ENCODE results near the gene RPL41. TPM values are rescaled to one million over a fixed set of nuclear protein-coding genes. Genes with fewer than 3 reads are reported as not detected.

Gene RPL41
- total RNA-seq, 2 donors from 2014 or later: 923 to 1,490 TPM

DNA sequence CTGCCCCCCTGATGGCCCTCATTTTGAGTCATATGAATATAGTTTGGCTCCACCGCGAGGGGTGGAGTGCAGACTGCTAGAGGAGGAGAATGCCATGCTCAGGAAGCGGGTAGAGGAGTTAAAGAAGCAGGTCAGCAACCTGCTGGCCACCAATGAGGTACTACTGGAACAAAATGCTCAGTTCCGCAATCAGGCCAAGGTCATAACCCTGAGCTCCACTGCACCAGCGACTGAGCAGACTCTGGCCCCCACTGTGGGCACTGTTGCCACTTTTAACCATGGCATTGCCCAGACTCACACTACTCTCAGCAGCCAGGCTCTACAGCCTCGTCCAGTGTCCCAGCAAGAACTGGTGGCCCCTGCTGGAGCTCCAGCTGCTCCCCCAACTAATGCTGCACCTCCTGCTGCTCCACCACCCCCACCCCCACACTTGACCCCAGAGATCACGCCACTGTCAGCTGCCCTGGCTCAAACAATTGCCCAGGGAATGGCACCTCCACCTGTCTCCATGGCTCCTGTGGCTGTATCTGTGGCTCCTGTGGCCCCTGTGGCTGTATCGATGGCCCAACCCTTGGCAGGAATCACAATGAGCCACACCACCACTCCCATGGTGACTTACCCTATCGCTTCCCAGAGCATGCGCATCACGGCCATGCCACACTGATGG lies 4.9 kb downstream of the RPL41 start:
- Histone ChIP-seq H3K36me3 (peaks cover 12% of the 10 kb centered on the region), H3K9me3 (no peaks in the 10 kb centered on the region), H3K27ac (no peak overlapping the region), H3K4me3 (no peak overlapping the region), H3K4me1 (ENCODE audit: control insufficient read depth in 1 of 2, low read depth in 2 of 2) (peaks cover 9 to 31% of the 10 kb centered on the region in 2 donors), H3K27me3 (replicated peaks; ENCODE audit: insufficient read depth) (no peaks in the 10 kb centered on the region)
- DNase-seq (ENCODE audit: low spot score): no peak
- TF ChIP-seq, protein P1, sequence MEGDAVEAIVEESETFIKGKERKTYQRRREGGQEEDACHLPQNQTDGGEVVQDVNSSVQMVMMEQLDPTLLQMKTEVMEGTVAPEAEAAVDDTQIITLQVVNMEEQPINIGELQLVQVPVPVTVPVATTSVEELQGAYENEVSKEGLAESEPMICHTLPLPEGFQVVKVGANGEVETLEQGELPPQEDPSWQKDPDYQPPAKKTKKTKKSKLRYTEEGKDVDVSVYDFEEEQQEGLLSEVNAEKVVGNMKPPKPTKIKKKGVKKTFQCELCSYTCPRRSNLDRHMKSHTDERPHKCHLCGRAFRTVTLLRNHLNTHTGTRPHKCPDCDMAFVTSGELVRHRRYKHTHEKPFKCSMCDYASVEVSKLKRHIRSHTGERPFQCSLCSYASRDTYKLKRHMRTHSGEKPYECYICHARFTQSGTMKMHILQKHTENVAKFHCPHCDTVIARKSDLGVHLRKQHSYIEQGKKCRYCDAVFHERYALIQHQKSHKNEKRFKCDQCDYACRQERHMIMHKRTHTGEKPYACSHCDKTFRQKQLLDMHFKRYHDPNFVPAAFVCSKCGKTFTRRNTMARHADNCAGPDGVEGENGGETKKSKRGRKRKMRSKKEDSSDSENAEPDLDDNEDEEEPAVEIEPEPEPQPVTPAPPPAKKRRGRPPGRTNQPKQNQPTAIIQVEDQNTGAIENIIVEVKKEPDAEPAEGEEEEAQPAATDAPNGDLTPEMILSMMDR (IDR thresholded peaks at IDR 0.05): no peak
- no peak for ATAC-seq (ENCODE audit: insufficient number of reproducible peaks, low FRiP score, low read depth)

GRCh38 chr12:56122637-56123036 lies 6.2 kb downstream of the RPL41 start:
- TF ChIP-seq, protein P1 (IDR thresholded peaks at IDR 0.05): no peak
- no peaks in the 10 kb centered on the region for H3K27me3 ChIP-seq (replicated peaks; ENCODE audit: insufficient read depth)
- ATAC-seq (ENCODE audit: insufficient number of reproducible peaks, low FRiP score, low read depth) (no peak), DNase-seq (ENCODE audit: low spot score) (no peak)
- H3K36me3 ChIP-seq: peaks cover 12% of the 10 kb centered on the region
- H3K9me3 ChIP-seq: no peaks in the 10 kb centered on the region
- no peak overlapping the region for H3K4me3 ChIP-seq
- no peak overlapping the region for H3K27ac ChIP-seq
- peaks cover 19 to 42% of the 10 kb centered on the region in 2 donors for H3K4me1 ChIP-seq (ENCODE audit: control insufficient read depth in 1 of 2, low read depth in 2 of 2)

GRCh38 chr12:56124133-56124532 lies 7.7 kb downstream of the RPL41 start:
- H3K4me3 ChIP-seq: no peak overlapping the region
- TF ChIP-seq, protein P1 (IDR thresholded peaks at IDR 0.05): no peak
- H3K4me1 ChIP-seq (ENCODE audit: control insufficient read depth in 1 of 2, low read depth in 2 of 2): peaks cover 13 to 32% of the 10 kb centered on the region in 2 donors
- no peaks in the 10 kb centered on the region for H3K27me3 ChIP-seq (replicated peaks; ENCODE audit: insufficient read depth)
- DNase-seq (ENCODE audit: low spot score) (no peak), ATAC-seq (ENCODE audit: insufficient number of reproducible peaks, low FRiP score, low read depth) (no peak)
- H3K36me3 ChIP-seq: peaks cover 12% of the 10 kb centered on the region
- no peaks in the 10 kb centered on the region for H3K9me3 ChIP-seq
- no peak overlapping the region for H3K27ac ChIP-seq

DNA sequence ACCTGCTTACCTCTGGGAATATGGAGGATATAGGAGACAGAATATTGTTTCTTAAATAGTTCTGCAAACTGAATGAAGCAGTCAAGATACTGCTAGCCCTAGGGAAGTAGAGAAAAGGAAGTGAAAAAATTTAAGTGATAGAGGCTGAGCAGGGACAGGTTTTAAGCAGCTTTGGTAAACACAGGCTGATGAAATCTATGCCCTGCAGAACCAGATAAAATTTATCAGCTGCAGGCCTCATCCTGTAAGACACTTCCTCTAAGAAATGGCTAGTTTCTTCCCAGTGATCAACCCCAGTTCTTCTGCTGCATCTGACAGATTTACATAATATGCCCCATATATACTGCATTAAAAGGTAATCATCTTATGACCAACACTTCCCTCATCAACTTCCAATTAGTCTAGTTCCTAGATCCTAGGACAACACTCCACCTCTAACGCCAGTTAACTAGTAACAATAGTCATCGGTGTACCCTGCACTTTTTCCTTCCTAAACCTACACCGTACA lies 10.4 kb downstream of the RPL41 start:
- Histone ChIP-seq H3K4me1 (ENCODE audit: control insufficient read depth in 1 of 2, low read depth in 2 of 2) (peaks cover 21 to 34% of the 10 kb centered on the region in 2 donors), H3K27me3 (replicated peaks; ENCODE audit: insufficient read depth) (no peaks in the 10 kb centered on the region), H3K36me3 (peaks cover 10% of the 10 kb centered on the region), H3K27ac (peak overlapping the region; percentile 85 to 88), H3K9me3 (no peaks in the 10 kb centered on the region), H3K4me3 (peak overlapping the region; percentile 80)
- TF ChIP-seq, protein P1 (IDR thresholded peaks at IDR 0.05): no peak
- no peak for ATAC-seq (ENCODE audit: insufficient number of reproducible peaks, low FRiP score, low read depth)
- no peak for DNase-seq (ENCODE audit: low spot score)

DNA sequence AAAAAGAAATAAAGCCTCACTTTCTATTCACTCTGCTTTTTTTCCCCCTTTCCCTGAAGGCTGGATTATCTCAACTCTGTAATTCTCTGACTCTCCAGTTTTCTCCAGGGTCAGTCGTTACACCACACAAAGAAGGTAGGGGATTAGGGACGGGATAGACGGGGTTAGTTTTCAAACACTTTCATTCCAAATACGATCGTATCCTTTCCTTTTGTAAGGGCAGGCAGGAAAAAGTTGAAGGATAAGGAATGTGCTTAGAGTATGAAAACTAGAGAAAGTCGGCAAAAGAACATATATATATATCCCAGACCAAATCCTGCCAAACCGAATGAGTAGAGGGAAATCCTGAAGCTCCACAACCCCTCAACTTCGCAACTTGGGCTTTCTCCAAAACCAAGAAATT lies 11.1 kb downstream of the RPL41 start:
- no peaks in the 10 kb centered on the region for H3K9me3 ChIP-seq
- peaks cover 21 to 34% of the 10 kb centered on the region in 2 donors for H3K4me1 ChIP-seq (ENCODE audit: control insufficient read depth in 1 of 2, low read depth in 2 of 2)
- DNase-seq (ENCODE audit: low spot score) (no peak), ATAC-seq (ENCODE audit: insufficient number of reproducible peaks, low FRiP score, low read depth) (no peak)
- peak overlapping the region; percentile 85 to 88 for H3K27ac ChIP-seq
- peak overlapping the region; percentile 80 for H3K4me3 ChIP-seq
- peaks cover 15% of the 10 kb centered on the region for H3K36me3 ChIP-seq
- H3K27me3 ChIP-seq (replicated peaks; ENCODE audit: insufficient read depth): no peaks in the 10 kb centered on the region
- TF ChIP-seq, protein P1 (IDR thresholded peaks at IDR 0.05): no peak
